Loucy (cell line): ENCODE measurements around the gene SCG2.
"Not testable (repeated sequence)": the region's sequence is repeated elsewhere in the genome, so short reads cannot be mapped to it uniquely, and the experiment has no call there.

Experiments
- H2AFZ ChIP-seq: fragments of 200-600 bp; sonication (generic); 2 replicates; pipeline ENCODE4 v1.6.0; 2016; ENCODE audit warnings: antibody characterized with exemption, mild to moderate bottlenecking, low read length, moderate library complexity
- H3F3A ChIP-seq: fragments of 200-600 bp; 2 replicates; pipeline ENCODE4 v1.6.0; 2016; ENCODE audit warnings: antibody characterized with exemption, low read depth, mild to moderate bottlenecking
- H3K27me3 ChIP-seq: fragments of 200-600 bp; sonication (generic); 2 replicates; pipeline ENCODE4 v1.6.1; 2014; ENCODE audit warnings: low read length, mild to moderate bottlenecking; ENCODE audit not compliant: insufficient read depth, poor library complexity, severe bottlenecking
- H3K36me3 ChIP-seq: fragments of 200-600 bp; sonication (generic); 2 replicates; pipeline ENCODE4 v1.6.1; 2016; ENCODE audit warnings: low read length; ENCODE audit not compliant: insufficient read depth
- H3K4me1 ChIP-seq: fragments of 200-600 bp; sonication (generic); 2 replicates; pipeline ENCODE4 v1.5.1; 2014; ENCODE audit warnings: low read length, mild to moderate bottlenecking; ENCODE audit not compliant: insufficient read depth, poor library complexity, severe bottlenecking
- H3K4me2 ChIP-seq: fragments of 200-600 bp; sonication (generic); 2 replicates; pipeline ENCODE4 v1.6.0; 2014; ENCODE audit warnings: antibody characterized with exemption, low read length, low read depth, mild to moderate bottlenecking; ENCODE audit not compliant: poor library complexity, severe bottlenecking
- H3K4me3 ChIP-seq: fragments of 200-600 bp; sonication (generic); 2 replicates; pipeline ENCODE4 v1.5.1; 2014; ENCODE audit warnings: low read length, mild to moderate bottlenecking, mixed read lengths; ENCODE audit not compliant: poor library complexity, severe bottlenecking
- H3K79me2 ChIP-seq: fragments of 200-600 bp; sonication (generic); 2 replicates; pipeline ENCODE4 v1.6.1; 2014; ENCODE audit warnings: low read length; ENCODE audit not compliant: insufficient read depth
- H3K9ac ChIP-seq: fragments of 200-600 bp; sonication (generic); 2 replicates; pipeline ENCODE4 v1.6.0; 2014; ENCODE audit warnings: mild to moderate bottlenecking, low read depth, low read length, moderate library complexity; ENCODE audit not compliant: poor library complexity, severe bottlenecking
- H3K9me2 ChIP-seq: fragments of 200-600 bp; sonication (generic); replicated peaks from 2 replicates; pipeline ENCODE4 v1.6.1; 2016; ENCODE audit warnings: low read depth, low read length, mixed read lengths
- H3K9me3 ChIP-seq: fragments of 200-600 bp; sonication (generic); 2 replicates; pipeline ENCODE4 v1.6.1; 2014; ENCODE audit warnings: mild to moderate bottlenecking, antibody characterized with exemption, low read length, low read depth; ENCODE audit not compliant: insufficient read depth
- H4K20me1 ChIP-seq: fragments of 200-600 bp; sonication (generic); 2 replicates; pipeline ENCODE4 v1.6.0; 2014; ENCODE audit warnings: antibody characterized with exemption, low read length, mild to moderate bottlenecking; ENCODE audit not compliant: insufficient read depth, poor library complexity, severe bottlenecking
- EZH2phosphoT487 ChIP-seq: fragments of 200-600 bp; IDR thresholded peaks from 2 replicates; pipeline ENCODE4 v1.6.1; 2018; ENCODE audit warnings: antibody characterized with exemption, mild to moderate bottlenecking, moderate library complexity, borderline replicate concordance
- TF ChIP-seq, protein P1 (sequence below): fragments of 200-600 bp; sonication (generic); conservative IDR thresholded peaks from 2 replicates; pipeline ENCODE4 v1.5.1; 2014; ENCODE audit warnings: mild to moderate bottlenecking, antibody characterized with exemption, low read length

SCG2 gene

GRCh38 chr2:223594831-223595230 lies 7.3 kb downstream of the SCG2 start:
- Histone ChIP-seq H3K27me3 (no peaks in the 10 kb centered on the region), H3K9me2 (no peaks in the 10 kb centered on the region), H3K4me1 (no peaks in the 10 kb centered on the region), H3F3A (no peaks in the 10 kb centered on the region), H3K4me2 (no peak overlapping the region), H2AFZ (no peak overlapping the region), H3K36me3 (no peaks in the 10 kb centered on the region), H4K20me1 (no peaks in the 10 kb centered on the region), H3K4me3 (no peak overlapping the region), H3K9me3 (no peaks in the 10 kb centered on the region), H3K9ac (no peak overlapping the region), H3K79me2 (no peaks in the 10 kb centered on the region)
- TF ChIP-seq, protein P1, sequence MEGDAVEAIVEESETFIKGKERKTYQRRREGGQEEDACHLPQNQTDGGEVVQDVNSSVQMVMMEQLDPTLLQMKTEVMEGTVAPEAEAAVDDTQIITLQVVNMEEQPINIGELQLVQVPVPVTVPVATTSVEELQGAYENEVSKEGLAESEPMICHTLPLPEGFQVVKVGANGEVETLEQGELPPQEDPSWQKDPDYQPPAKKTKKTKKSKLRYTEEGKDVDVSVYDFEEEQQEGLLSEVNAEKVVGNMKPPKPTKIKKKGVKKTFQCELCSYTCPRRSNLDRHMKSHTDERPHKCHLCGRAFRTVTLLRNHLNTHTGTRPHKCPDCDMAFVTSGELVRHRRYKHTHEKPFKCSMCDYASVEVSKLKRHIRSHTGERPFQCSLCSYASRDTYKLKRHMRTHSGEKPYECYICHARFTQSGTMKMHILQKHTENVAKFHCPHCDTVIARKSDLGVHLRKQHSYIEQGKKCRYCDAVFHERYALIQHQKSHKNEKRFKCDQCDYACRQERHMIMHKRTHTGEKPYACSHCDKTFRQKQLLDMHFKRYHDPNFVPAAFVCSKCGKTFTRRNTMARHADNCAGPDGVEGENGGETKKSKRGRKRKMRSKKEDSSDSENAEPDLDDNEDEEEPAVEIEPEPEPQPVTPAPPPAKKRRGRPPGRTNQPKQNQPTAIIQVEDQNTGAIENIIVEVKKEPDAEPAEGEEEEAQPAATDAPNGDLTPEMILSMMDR = no peak
- no peak for TF ChIP-seq EZH2phosphoT487

- H3K9ac ChIP-seq = no peak overlapping the region
Observed at GRCh38 chr2:223594259-223594658, 7.9 kb downstream of the SCG2 start.

GRCh38 chr2:223592689-223593088 lies 9.5 kb downstream of the SCG2 start:
- not testable (repeated sequence) for H3K9ac ChIP-seq, H3K27me3 ChIP-seq

More at GRCh38 chr2:223594259-223594658, 7.9 kb downstream of the SCG2 start:
- Histone ChIP-seq H4K20me1 (no peaks in the 10 kb centered on the region), H3K27me3 (no peaks in the 10 kb centered on the region), H3K4me2 (no peak overlapping the region), H3K9me3 (no peaks in the 10 kb centered on the region), H3K9me2 (no peaks in the 10 kb centered on the region), H2AFZ (no peak overlapping the region), H3F3A (no peaks in the 10 kb centered on the region), H3K4me1 (no peaks in the 10 kb centered on the region), H3K79me2 (no peaks in the 10 kb centered on the region), H3K4me3 (no peak overlapping the region), H3K36me3 (no peaks in the 10 kb centered on the region)
- no peak for TF ChIP-seq EZH2phosphoT487
- TF ChIP-seq, protein P1 = no peak

GRCh38 chr2:223591596-223591995 lies 10.6 kb downstream of the SCG2 start:
- Histone ChIP-seq H3K4me3 (no peak overlapping the region), H3K4me1 (no peaks in the 10 kb centered on the region), H3K4me2 (no peak overlapping the region), H3K36me3 (no peaks in the 10 kb centered on the region), H3K79me2 (no peaks in the 10 kb centered on the region), H3K9ac (no peak overlapping the region), H3F3A (no peaks in the 10 kb centered on the region), H3K9me2 (no peaks in the 10 kb centered on the region), H4K20me1 (no peaks in the 10 kb centered on the region), H3K27me3 (no peaks in the 10 kb centered on the region), H2AFZ (no peak overlapping the region), H3K9me3 (no peaks in the 10 kb centered on the region)
- no peak for TF ChIP-seq EZH2phosphoT487
- TF ChIP-seq, protein P1 = no peak

More at GRCh38 chr2:223592689-223593088, 9.5 kb downstream of the SCG2 start:
- not testable (repeated sequence) for H3K4me1 ChIP-seq, H4K20me1 ChIP-seq, H3F3A ChIP-seq, H3K79me2 ChIP-seq, H3K9me2 ChIP-seq, H3K4me2 ChIP-seq, H2AFZ ChIP-seq, H3K9me3 ChIP-seq, H3K36me3 ChIP-seq, H3K4me3 ChIP-seq
